Measurements from ENCODE around the gene JUND. TPM values are rescaled to one million over a fixed set of nuclear protein-coding genes. Genes with fewer than 3 reads are reported as not detected.

JUND gene
- total RNA-seq, 1 experiment from 2014 or later: 69.6 TPM

DNA sequence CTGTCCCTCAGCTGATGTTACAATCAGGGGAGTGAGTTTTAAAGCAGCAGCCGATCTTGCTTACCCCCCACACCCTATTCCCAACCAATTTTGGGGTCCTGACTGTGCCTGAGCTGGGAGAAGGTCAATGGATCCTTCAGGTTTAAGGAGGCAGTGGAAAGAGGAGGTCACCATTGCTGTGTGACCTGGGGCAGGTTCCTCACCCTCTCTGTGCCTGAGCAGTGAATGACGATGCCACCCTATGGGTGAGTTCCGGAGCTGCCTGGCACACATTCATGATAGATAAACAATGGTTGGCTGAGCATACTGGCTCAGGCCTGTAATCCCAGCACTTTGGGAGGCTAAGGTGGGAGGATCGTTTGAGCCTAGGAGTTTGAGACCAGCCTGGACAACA, 20.3 kb upstream of the JUND start:
- Histone ChIP-seq H3K27ac (no peak overlapping the region), H3K4me1 (replicated peaks) (peaks cover 48% of the 10 kb centered on the region), H3K9me3 (replicated peaks) (no peaks in the 10 kb centered on the region), H3K27me3 (replicated peaks) (no peaks in the 10 kb centered on the region), H3K36me3 (peaks cover 8% of the 10 kb centered on the region), H3K4me3 (no peak overlapping the region)
- DNase-seq (ENCODE audit: low read depth in 1 of 2, low spot score in 2 of 2): no peak

DNA sequence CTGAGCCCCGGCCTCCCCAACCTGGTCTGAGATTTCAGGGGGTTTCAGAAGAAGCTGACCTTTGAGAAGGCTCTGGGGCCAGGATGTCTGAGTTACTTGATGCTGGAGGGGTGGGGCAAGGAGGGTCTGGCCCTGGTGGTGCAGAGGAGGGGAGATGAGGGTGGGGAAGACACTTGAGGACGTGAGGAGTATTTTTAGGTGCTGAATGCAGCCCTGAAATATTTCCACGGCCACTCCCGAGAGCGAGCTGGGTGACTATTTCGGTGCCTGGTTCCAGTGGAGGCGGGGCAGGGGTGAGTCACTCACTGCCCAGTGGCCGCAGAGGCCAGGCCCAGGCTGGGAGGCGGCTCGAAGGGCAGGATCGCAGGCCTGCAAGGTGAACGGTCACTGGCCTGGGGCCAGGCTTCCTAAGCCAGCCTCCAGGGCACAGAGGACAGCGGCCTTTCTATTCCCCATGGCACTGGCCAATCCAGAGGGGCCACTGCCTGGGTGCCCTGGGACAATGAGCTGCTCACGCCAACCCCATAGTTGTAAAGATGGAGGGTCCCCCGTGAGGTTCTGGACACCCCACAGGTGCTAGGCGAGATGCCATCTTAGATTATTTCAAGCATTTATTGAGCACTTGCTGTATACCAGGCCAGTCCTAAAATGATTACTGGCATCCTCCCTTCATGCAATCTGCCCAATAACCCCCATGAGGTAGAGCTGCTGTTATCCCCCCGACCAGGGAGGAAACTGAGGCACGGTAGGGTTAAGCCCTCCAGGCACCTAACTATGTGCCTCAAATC, 19.7 kb upstream of the JUND start:
- Histone ChIP-seq H3K27me3 (replicated peaks) (no peaks in the 10 kb centered on the region), H3K27ac (peak overlapping the region; percentile 46; the same call in 1 of the 2 replicates), H3K9me3 (replicated peaks) (no peaks in the 10 kb centered on the region), H3K4me3 (no peak overlapping the region), H3K4me1 (replicated peaks) (peaks cover 48% of the 10 kb centered on the region), H3K36me3 (peaks cover 3% of the 10 kb centered on the region)
- peak; percentile 38 to 81 for DNase-seq (ENCODE audit: low read depth in 1 of 2, low spot score in 2 of 2)

DNA sequence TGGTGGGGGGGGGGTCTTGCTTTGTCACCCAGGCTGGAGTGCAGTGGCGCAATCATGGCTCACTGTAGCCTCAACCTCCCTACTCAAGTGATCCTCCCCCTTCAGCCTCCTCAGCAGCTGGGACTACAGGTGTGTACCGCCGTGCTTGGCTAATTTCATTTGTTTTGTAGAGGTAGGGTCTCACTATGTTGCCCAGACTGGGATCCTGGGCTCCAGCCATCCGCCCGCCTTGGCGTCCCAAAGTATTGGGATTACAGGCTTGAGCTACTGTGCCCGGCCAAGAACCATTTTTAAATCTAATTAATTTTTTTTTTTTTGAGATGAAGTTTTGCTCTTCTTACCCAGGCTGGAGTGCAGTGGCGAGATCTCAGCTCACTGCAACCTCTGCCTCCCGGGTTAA, 18.2 kb upstream of the JUND start:
- Histone ChIP-seq H3K4me1 (replicated peaks) (peaks cover 37% of the 10 kb centered on the region), H3K9me3 (replicated peaks) (no peaks in the 10 kb centered on the region), H3K27me3 (replicated peaks) (no peaks in the 10 kb centered on the region), H3K4me3 (no peak overlapping the region), H3K36me3 (no peaks in the 10 kb centered on the region), H3K27ac (no peak overlapping the region)
- no peak for DNase-seq (ENCODE audit: low read depth in 1 of 2, low spot score in 2 of 2)

DNA sequence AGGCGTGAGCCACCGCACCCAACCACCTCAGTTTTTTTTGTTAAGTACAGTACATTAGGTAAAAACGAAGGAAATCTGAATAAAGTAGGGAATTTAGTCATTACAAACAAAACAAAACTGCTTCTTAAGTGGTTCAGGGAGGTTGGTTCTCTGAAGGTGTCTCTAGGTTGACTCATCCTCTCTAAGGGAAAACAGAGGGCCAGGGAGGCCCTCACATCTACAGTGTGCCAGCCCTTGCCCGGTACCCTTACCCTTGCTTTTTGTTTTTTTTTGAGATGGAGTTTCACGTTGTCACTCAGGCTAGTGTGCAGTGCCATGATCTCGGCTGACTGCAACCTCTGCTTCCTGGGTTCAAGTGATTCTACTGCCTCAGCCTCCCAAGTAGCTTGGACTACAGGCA, 17.2 kb upstream of the JUND start:
- Histone ChIP-seq H3K27me3 (replicated peaks) (no peaks in the 10 kb centered on the region), H3K4me3 (no peak overlapping the region), H3K4me1 (replicated peaks) (peaks cover 32% of the 10 kb centered on the region), H3K9me3 (replicated peaks) (no peaks in the 10 kb centered on the region), H3K27ac (no peak overlapping the region), H3K36me3 (no peaks in the 10 kb centered on the region)
- DNase-seq (ENCODE audit: low read depth in 1 of 2, low spot score in 2 of 2): no peak

DNA sequence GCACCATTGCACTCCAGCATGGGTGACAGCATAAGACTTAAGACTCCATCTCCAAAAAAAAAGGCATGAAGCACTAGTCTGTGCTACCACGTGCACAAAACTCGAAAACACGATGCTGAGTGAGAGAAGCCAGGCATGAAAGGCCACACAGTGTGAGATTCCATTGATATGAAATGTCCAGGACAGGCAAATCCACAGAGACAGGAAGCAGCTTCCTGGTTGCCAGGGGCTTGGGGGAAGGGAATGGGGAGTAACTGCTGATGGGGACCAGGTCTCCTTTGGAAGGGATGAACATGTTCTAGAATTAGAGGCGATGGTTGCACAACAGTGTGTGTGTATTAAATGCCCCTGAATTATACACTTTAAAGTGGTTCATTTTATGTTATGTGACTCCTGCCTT, 15.9 kb upstream of the JUND start:
- Histone ChIP-seq H3K9me3 (replicated peaks) (no peaks in the 10 kb centered on the region), H3K4me3 (no peak overlapping the region), H3K27ac (no peak overlapping the region), H3K27me3 (replicated peaks) (no peaks in the 10 kb centered on the region), H3K4me1 (replicated peaks) (peaks cover 38% of the 10 kb centered on the region), H3K36me3 (no peaks in the 10 kb centered on the region)
- peak in 1 of 2 experiments; percentile 38 for DNase-seq (ENCODE audit: low read depth in 1 of 2, low spot score in 2 of 2)

DNA sequence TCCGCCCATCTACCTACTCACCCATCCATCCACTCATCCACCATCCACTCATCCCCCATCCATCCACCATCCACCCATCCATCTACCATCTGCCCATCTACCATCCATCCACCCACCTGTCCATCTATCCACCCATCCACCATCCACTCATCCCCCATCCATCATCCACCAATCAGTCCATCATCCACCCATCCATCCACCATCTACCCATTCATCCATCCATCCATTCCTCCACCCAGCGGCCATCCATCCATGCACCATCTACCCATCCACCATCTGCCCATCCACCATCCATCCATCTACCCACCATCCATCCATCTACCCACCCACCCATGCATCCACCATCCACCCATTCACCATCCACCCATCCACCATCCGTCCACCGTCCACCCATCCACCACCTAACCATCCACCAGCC, 13.6 kb upstream of the JUND start:
- Histone ChIP-seq H3K27me3 (replicated peaks) (no peaks in the 10 kb centered on the region), H3K27ac (no peak overlapping the region), H3K36me3 (no peaks in the 10 kb centered on the region), H3K9me3 (replicated peaks) (no peaks in the 10 kb centered on the region), H3K4me1 (replicated peaks) (peaks cover 47% of the 10 kb centered on the region), H3K4me3 (no peak overlapping the region)
- no peak for DNase-seq (ENCODE audit: low read depth in 1 of 2, low spot score in 2 of 2)

DNA sequence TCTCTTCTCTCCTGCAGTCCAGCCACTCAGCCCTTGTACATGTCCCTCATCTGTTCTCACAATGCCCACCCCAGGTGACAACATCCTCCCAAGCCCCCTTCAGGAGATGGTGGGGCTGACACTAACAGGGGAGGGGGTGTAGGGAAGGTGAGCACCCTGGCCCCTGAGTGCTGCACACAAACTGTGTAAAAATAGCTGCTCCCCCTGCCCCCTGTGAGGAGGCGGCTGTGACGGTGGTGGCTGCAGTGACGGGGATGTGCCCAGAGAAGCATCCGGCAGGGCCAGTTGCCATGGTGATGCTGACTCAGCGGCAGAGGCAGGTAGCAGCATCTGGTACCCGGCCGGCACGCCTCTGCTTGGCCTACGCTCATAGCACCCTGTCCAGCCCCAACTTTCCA, 13.0 kb upstream of the JUND start:
- Histone ChIP-seq H3K27ac (no peak overlapping the region), H3K4me1 (replicated peaks) (peaks cover 47% of the 10 kb centered on the region), H3K36me3 (no peaks in the 10 kb centered on the region), H3K27me3 (replicated peaks) (no peaks in the 10 kb centered on the region), H3K9me3 (replicated peaks) (no peaks in the 10 kb centered on the region), H3K4me3 (no peak overlapping the region)
- DNase-seq (ENCODE audit: low read depth in 1 of 2, low spot score in 2 of 2): peak in 1 of 2 experiments; percentile 42

DNA sequence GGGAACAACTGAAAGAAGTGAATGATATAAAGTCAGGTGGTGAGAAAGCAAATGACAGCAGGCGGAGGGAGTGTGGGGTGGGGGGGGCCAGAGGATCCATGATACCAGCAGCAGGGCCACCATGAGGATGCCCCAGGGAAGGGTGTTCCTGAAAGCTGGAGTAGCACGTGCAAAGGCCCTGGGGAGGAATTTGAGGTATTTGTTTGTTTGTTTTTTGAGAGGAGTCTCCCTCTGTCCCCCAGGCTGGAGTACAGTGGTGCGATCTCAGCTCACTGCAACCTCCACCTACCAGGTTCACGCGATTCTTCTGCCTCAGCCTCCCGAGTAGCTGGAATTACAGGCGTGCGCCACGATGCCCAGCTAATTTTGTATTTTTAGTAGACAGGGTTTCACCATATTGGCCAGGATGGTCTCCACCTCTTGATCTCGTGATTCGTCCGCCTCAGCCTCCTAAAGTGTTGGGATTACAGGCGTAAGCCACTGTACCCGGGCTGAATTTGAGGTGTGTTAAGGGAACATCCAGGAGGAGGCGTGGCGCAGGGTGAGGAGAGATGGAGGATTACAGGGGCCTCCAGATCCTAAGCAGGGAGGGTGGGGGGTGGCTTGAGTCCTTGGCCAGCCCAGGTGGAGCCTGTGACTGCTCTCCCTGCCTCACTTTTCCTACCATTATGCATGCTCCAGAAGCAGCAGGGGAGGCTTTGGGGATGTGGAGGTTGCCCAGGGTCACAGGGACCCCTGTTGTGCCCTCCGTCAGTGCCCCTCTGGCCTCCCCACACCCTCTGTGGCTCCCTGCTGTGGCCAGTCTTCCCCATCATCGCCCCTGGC, 12.4 kb upstream of the JUND start:
- H3K4me1 ChIP-seq (replicated peaks): peaks cover 43% of the 10 kb centered on the region
- H3K4me3 ChIP-seq: no peak overlapping the region
- no peaks in the 10 kb centered on the region for H3K27me3 ChIP-seq (replicated peaks)
- DNase-seq (ENCODE audit: low read depth in 1 of 2, low spot score in 2 of 2): peak in 1 of 2 experiments; percentile 60
- H3K27ac ChIP-seq: peak overlapping the region; percentile 10; the same call in 1 of the 2 replicates
- H3K36me3 ChIP-seq: no peaks in the 10 kb centered on the region
- H3K9me3 ChIP-seq (replicated peaks): no peaks in the 10 kb centered on the region

DNA sequence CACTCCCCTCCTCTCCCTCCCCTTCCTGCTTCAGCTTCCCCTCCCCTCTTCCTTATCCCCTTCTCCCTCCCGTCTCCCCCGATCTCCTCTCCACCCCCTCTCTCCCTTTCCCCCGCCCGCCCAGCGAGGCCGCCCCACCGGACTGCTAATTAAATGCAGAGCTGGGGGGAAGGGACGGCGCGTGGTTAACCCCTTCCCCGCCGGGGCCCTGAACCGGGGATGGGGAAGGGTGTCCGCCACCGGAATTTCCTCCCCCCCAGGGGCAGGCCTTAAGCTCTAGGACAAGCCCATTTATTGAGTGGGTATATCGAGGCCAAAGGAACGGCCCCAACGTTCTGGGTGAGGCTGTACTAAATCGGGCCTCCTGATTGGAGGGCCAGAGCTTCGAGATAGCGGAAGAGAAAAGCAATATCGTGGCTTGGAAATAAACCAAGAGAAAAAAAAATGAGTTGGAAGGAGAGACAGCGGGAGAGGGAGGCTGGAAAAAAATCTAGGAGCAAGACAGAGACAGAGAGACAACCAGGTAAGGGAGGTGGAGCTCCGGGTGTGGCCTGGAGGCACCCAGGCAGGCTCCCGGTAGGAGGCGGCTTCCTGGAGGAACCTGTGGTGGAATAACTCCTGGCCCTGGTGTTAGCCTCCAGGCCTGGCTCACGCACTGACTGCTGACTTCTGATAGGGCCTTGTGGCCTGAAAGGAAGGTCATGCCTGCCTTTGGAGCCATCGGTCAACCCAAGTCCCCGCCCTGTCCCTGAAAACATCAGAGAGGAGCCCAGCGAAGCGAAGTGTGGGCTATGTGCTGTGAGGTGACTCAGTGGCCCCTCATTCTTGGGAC, 11.6 kb upstream of the JUND start:
- peak overlapping the region; percentile 44 for H3K4me3 ChIP-seq
- no peaks in the 10 kb centered on the region for H3K27me3 ChIP-seq (replicated peaks)
- H3K36me3 ChIP-seq: no peaks in the 10 kb centered on the region
- H3K9me3 ChIP-seq (replicated peaks): no peaks in the 10 kb centered on the region
- peak; percentile 53 to 76 for DNase-seq (ENCODE audit: low read depth in 1 of 2, low spot score in 2 of 2)
- peak overlapping the region; percentile 63 for H3K27ac ChIP-seq
- peaks cover 37% of the 10 kb centered on the region for H3K4me1 ChIP-seq (replicated peaks)

DNA sequence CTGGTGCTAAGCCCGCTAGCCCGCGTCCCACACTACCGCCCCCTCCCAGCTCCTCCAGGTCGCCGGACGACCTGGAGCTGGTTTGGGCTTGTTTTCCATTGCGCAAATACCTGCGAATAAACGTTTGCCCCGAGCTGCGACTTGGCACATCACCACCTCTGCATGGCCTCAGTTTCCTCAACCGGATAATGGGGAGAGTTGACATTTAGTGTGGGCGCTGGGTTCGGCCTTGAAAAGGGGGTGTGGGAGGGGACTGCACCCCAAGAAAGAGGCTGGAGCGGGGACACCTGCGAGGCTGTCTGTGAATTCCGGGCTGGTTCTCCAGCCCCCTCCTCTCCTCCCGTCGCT, 11.0 kb upstream of the JUND start:
- Histone ChIP-seq H3K36me3 (no peaks in the 10 kb centered on the region), H3K9me3 (replicated peaks) (no peaks in the 10 kb centered on the region), H3K27ac (peak overlapping the region; percentile 63), H3K4me3 (peak overlapping the region; percentile 44), H3K4me1 (replicated peaks) (peaks cover 37% of the 10 kb centered on the region), H3K27me3 (replicated peaks) (no peaks in the 10 kb centered on the region)
- DNase-seq (ENCODE audit: low read depth in 1 of 2, low spot score in 2 of 2): no peak

DNA sequence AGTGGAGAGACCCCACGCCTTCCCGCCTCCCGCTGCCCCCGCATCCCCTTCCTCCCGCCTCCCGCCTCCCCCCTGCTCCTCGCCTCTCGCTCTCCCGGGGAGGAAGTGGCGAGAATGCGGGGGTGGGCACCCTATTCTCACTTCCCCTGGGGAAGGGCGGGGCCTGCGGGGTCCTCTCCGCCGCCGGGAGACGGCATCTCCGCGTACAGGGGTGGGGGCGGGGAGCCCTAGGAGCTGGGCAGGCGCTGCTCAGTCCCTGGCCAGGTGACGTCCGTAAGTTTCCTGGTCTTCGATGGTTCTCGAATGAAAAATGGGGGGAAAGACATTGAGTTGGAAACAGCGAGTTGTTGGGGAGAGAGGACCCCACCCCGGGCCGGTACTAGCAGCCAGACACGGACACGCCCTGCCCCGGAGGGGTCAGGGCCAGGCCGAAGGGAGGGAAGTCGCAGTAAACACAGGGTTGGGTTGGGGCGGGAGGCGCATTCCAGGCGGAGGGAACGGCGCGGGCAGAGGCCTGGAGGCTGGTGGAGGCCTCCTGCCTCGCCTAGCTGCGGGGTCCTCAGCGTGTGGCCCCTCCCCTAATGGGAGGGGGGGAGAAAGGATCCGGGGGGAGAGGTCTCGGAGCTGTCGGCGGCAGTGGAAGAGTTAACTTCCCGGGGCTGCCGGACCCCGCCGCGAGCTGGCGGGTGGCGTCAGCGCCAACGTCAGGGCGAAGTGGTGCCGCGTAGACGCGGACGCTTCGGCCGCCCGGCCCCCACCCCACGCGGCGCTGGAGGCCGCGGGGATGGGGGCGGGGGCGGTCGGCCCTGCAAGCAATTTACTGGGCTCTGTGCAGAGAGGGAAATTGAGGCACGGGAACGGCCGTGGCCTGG, 10.4 kb upstream of the JUND start:
- H3K36me3 ChIP-seq: no peaks in the 10 kb centered on the region
- H3K9me3 ChIP-seq (replicated peaks): no peaks in the 10 kb centered on the region
- peaks cover 37% of the 10 kb centered on the region for H3K4me1 ChIP-seq (replicated peaks)
- DNase-seq (ENCODE audit: low read depth in 1 of 2, low spot score in 2 of 2): peak; percentile 72 to 87
- peak overlapping the region; percentile 63 for H3K27ac ChIP-seq
- H3K27me3 ChIP-seq (replicated peaks): no peaks in the 10 kb centered on the region
- peak overlapping the region; percentile 44 for H3K4me3 ChIP-seq

DNA sequence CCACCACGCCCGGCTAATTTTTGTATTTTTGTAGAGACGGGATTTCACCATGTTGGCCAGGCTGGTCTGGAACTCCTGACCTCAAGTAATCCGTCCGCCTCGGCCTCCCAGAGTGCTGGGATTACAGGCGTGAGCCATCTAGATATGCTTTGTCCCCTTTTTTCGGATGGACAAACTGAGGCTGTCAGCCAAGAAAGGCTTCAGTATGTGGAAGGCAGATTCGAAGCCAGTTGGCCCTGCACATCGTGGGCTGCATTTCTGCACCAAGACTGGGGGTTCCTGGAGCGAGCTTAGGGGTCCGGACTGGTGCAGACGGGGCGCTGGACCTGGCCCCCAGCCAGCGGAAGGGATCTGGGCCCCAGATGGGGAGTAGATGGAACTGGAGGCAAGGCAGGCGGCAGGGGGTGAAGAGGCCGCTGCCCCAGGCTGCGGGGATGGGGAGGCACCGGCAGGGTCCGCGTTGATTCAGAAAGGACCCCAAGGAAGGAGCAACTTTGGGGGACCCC, 9.7 kb upstream of the JUND start:
- Histone ChIP-seq H3K9me3 (replicated peaks) (no peaks in the 10 kb centered on the region), H3K4me3 (no peak overlapping the region), H3K36me3 (no peaks in the 10 kb centered on the region), H3K27ac (no peak overlapping the region), H3K4me1 (replicated peaks) (peaks cover 37% of the 10 kb centered on the region), H3K27me3 (replicated peaks) (no peaks in the 10 kb centered on the region)
- peak in 1 of 2 experiments; percentile 41 for DNase-seq (ENCODE audit: low read depth in 1 of 2, low spot score in 2 of 2)
